Peyer's patch (tissue), 4 donors: ENCODE measurements around the gene SAMSN1.

Source experiments
- CTCF ChIP-seq, 6 experiments: fragments of 450-650 bp in 4 of 6; fragments of 200-600 bp in 2 of 6; sonication (generic) in 1 of 6; IDR thresholded peaks; one replicate each; pipeline ENCODE4 v1.5.1; 2017 to 2019; ENCODE audit warnings: antibody characterized with exemption in 6 of 6, mild to moderate bottlenecking in 3 of 6, moderate library complexity in 1 of 6
- POLR2A ChIP-seq, 2 donors: fragments of 450-650 bp; IDR thresholded peaks; one replicate each; pipeline ENCODE4 v1.5.1; 2017; ENCODE audit warnings: antibody characterized with exemption in 2 of 2, mild to moderate bottlenecking in 2 of 2, moderate library complexity in 2 of 2

GRCh38 chr21:14541841-14542490 lies 4.1 kb downstream of the SAMSN1 start:
- TF ChIP-seq CTCF (IDR thresholded peaks at IDR 0.05) = no peak
- TF ChIP-seq POLR2A (IDR thresholded peaks at IDR 0.05) = no peak
